ENCODE results near the gene PAM16.

The PAM16 gene

DNA sequence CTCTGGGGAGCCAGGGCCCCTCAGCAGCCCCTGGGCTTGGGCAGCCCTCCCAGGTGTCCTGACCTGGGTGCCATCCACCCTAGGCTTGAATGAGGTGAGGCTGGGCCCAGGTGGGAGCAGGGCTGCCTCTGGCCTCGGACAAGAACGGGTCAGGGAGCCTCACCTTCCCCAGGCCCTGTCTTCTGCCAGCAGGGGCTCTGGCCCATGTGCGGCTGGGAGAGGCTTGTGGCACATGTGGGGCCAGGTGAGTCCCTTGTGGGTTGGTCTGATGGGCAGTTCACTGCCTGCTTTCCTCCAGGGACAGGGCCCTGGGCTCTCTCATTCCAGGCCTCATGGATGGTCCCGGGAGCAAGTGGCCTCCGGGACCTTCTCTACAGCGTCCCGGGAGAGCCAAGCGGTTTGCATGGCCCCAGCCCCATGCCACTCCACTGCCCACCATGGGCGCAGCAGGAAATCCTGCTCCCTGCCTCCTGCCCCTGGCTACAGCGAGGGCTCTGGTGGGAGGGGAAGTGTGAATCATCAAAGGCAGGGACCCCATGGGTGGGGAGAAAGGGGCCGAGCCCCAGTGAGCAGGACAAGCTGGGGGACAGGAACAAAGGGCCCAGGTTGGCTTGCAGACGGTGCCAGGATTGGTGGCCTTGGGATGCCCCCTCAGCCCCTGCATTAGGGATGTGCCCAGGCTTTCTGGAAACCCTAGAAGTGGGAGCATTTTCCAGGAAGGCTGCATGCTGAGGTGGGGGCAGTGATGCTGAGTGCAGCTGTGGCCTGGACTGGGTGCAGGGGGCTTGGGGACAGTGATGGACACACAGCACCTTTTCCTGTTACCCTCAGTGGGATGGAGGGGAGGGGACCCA lies 32.7 kb upstream of the PAM16 start:
- DNase-seq, result no peak

DNA sequence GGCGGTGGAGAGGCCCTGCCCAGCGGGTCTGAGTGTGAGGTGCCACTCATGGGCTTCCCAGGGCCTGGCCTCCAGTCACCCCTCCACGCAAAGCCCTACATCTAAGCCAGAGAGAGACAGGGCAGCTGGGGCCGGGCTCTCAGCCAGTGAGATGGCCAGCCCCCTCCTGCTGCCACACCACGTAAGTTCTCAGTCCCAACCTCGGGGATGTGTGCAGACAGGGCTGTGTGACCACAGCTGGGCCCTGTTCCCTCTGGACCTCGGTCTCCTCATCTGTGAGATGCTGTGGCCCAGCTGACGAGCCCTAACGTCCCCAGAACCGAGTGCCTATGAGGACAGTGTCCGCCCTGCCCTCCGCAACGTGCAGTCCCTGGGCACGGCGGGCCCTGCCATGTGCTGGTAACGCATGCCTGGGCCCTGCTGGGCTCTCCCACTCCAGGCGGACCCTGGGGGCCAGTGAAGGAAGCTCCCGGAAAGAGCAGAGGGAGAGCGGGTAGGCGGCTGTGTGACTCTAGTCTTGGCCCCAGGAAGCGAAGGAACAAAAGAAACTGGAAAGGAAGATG lies 31.8 kb upstream of the PAM16 start:
- no peak for DNase-seq

DNA sequence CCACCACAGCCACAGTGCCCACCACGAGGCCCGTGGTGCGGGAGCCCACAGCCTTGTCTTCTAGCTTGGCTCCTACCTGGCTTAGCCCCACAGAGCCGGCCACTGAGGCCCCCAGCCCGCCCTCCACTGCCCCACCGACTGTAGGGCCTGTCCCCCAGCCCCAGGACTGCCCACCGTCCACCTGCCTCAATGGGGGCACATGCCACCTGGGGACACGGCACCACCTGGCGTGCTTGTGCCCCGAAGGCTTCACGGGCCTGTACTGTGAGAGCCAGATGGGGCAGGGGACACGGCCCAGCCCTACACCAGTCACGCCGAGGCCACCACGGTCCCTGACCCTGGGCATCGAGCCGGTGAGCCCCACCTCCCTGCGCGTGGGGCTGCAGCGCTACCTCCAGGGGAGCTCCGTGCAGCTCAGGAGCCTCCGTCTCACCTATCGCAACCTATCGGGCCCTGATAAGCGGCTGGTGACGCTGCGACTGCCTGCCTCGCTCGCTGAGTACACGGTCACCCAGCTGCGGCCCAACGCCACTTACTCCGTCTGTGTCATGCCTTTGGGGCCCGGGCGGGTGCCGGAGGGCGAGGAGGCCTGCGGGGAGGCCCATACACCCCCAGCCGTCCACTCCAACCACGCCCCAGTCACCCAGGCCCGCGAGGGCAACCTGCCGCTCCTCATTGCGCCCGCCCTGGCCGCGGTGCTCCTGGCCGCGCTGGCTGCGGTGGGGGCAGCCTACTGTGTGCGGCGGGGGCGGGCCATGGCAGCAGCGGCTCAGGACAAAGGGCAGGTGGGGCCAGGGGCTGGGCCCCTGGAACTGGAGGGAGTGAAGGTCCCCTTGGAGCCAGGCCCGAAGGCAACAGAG lies 31.0 kb upstream of the PAM16 start:
- DNase-seq, result no peak

GRCh38 chr16:4381072-4381934 lies 30.2 kb upstream of the PAM16 start:
- DNase-seq, result no peak

DNA sequence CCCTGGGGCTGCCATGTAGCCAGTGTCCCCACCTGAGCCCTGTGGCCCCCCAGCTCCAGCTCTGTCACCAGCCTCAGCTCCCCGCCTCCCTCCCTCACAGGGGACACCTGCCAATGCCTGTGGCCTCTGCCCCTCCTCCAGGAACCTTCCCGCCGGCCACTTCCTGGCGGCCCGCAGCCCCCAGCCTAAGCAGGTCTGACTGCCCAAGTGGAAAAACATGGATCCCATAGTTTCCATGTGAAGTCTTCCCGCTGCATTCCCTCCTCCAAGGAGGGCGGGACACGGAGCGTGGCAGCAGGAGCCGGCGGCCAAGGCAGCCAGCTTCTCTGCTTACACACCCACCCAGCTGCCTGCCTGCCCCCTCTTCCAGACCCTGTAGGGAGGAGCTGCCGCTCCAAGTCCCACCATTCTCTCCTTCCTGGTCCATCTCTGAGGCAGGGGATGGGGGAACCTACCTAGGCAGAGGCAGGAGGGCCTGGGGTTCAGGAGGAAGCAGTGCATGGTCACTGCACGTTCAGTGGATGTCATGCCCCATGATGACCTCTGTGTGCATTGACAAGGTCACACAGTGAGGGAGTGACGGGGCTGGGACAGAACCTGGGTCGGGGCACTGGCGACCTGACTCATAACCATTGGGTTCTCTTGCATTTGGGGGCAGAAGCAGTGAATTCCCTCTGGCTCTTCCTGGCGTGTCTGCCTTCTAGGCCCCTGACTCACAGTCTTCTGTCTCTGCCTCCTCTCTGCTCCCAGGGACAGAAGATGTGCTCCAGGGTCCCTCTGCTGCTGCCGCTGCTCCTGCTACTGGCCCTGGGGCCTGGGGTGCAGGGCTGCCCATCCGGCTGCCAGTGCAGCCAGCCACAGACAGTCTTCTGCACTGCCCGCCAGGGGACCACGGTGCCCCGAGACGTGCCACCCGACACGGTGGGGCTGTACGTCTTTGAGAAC lies 29.3 kb upstream of the PAM16 start:
- no peak for DNase-seq

DNA sequence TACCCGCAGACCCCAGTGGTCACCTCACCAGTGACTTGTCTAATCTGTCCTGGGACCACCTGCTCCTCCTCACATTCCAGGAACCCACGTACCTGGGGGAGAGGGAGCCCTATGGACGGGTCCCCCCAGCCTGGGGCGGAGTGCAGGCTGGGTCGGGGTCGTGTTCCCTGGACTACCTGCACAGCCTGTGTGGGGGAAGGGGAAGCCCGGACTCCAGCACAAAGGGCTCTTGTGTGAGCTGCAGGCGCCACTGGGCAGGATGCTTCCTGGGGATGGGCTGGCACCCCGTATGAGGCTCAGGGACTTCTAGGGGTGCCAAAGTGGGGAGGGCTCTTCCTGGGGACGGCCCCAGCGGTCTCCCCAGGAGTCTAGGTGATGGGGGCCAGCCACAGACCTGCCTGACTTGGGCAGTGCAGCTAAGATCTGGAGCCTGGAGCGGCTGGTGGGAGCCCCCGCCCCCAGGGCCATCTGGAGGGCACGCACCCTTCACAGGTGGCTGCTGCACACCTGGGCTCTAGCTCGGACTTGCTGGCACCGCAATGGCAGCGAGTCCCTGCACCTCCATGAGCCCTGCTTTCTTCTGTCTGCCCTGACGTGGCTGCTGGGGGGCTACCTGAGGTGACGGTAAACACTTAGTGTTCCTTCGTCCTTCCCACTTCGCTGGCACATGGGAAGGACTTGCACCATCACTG lies 28.0 kb upstream of the PAM16 start:
- DNase-seq, result no peak

GRCh38 chr16:4378161-4378666 lies 27.1 kb upstream of the PAM16 start:
- no peak for DNase-seq

- DNase-seq, result no peak
These were observed 26.5 kb upstream of the PAM16 start for GRCh38 chr16:4377573-4378154.

DNA sequence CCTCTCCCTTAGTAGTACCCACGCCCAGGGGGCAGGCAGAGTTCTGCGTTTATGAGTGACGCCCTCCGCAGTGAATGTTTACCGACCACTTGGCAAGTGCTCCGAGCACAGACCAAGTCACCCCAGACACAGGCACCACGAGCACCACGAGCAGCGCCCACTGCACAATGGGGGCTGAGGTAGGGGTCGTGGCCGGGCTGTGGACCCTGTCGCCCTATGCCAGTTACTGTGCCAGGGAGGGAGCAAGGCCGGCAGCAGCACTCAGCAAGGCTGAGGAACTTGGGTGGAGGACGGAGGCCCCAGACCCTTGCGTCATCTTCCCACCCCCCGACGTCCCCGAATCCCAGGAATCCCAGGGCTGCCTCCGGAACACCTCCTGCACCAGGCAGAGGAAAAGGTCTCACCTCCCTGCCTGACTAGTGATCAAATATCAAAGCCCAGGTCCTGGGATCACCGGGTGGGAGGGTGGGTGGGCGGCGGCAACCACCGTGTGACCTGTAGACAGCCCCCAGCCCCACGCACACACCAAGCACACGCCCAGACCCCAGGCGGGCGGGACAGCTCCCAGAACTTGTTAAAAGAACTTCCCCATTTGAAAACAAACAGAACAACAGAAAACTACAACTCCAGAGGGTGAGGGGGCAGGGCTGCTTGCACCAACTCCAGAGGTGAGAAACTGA lies 25.9 kb upstream of the PAM16 start:
- no peak for DNase-seq

DNA sequence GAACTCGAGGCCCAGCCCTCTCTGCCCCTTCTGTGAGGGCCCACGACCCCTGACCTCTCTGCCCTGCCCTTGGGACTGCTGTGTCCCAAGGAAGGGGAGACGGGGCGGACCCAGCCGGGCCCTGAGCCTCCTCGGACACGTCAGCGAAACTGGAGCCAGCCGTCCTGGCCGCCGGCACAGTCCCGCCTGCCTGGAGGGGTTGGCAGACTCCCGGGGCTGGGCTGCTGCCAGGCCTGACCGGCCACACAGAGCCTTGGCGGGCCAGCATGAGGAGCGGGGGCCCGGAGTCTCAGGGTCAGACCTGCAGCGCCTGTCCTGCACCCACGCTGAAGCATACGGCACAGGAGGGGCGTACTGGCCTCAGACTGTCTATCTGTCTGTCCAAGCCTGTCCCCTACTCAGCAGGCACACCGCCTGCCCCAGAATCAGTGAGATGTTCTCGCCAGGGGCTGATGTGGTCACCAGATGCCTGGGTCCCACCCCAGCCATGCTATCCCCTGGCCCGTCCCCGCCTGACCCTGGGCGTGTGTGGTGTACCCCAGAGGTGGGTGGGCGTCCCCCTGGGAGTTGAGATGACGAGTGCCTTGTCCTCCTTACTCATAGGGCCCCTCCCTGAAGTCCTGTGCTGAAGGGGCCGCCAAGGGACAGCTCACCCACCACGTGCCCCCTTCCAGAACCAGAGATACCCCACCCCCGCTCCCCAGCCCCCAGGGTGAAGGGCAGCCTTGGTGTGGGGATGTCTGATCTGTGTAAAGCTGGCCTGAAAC lies 25.2 kb upstream of the PAM16 start:
- DNase-seq, result no peak

GRCh38 chr16:4375717-4376116 lies 24.6 kb upstream of the PAM16 start:
- no peak for DNase-seq

- DNase-seq, result no peak
These were observed 23.0 kb upstream of the PAM16 start for GRCh38 chr16:4373909-4374742.

DNA sequence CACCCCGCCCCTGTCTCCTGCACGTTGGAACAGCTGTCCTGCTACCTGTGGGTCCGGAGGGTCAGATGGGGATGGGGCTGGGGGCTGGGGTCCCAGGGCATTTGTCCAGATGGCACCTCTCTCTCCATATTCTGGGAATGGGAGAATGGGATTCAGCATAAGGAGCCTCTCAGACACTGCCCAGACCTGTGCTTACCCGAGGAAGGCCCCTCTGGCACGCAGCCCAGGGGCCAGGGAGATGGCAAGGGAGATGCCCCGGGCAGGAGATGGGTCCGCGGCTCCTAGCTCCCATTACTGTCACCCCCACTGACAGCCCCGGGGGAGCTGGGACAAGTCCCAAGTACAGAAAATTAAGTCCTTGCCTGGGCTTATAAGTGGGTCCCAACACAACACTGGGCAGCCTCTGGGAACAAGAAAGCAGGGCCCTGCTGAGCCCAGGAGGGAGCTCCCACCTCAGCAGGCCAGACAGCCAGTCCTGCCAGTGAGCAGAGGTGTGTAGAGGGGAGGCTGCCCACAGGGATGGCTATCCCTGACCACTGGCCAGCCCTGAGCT lies 22.3 kb upstream of the PAM16 start:
- no peak for DNase-seq

- DNase-seq, result no peak
These were observed 21.6 kb upstream of the PAM16 start for GRCh38 chr16:4372578-4373355.

- no peak for DNase-seq
These were observed 21.0 kb upstream of the PAM16 start for GRCh38 chr16:4372001-4372577.

GRCh38 chr16:4371357-4372000 lies 20.4 kb upstream of the PAM16 start, which contains the start of gene VASN:
VASN (plus strand) TSS chr16:4371848; CDS start chr16:4380878, 9,030 bp downstream.
- peak; percentile 67 to 76 for DNase-seq
